AG09309 (cell line): ENCODE measurements around the gene SLC15A5.
A peak's percentile ranks its signal among the peaks of the same experiment; 100 is the strongest.

Source experiments
- DNase-seq: peaks from one replicate; pipeline ENCODE4 v3.0.0-alpha.2; 2010; ENCODE audit warnings: low read depth
- H3K4me3 ChIP-seq: 2 replicates; pipeline ENCODE4 v1.5.1; 2011; ENCODE audit warnings: mild to moderate bottlenecking, low read depth, low read length, moderate library complexity; ENCODE audit not compliant: control insufficient read depth
- TF ChIP-seq, protein P1 (sequence below): IDR thresholded peaks from 2 replicates; pipeline ENCODE4 v1.5.1; 2011; ENCODE audit warnings: mild to moderate bottlenecking, low read depth, low read length, inconsistent platforms; ENCODE audit not compliant: insufficient read depth, control insufficient read depth; ENCODE audit errors: missing control alignments

SLC15A5 gene

GRCh38 chr12:16211731-16212130 is 65.8 kb downstream of the SLC15A5 start:
- TF ChIP-seq, protein P1, sequence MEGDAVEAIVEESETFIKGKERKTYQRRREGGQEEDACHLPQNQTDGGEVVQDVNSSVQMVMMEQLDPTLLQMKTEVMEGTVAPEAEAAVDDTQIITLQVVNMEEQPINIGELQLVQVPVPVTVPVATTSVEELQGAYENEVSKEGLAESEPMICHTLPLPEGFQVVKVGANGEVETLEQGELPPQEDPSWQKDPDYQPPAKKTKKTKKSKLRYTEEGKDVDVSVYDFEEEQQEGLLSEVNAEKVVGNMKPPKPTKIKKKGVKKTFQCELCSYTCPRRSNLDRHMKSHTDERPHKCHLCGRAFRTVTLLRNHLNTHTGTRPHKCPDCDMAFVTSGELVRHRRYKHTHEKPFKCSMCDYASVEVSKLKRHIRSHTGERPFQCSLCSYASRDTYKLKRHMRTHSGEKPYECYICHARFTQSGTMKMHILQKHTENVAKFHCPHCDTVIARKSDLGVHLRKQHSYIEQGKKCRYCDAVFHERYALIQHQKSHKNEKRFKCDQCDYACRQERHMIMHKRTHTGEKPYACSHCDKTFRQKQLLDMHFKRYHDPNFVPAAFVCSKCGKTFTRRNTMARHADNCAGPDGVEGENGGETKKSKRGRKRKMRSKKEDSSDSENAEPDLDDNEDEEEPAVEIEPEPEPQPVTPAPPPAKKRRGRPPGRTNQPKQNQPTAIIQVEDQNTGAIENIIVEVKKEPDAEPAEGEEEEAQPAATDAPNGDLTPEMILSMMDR: no peak
- no peak for DNase-seq
- no peak overlapping the region for H3K4me3 ChIP-seq

DNA sequence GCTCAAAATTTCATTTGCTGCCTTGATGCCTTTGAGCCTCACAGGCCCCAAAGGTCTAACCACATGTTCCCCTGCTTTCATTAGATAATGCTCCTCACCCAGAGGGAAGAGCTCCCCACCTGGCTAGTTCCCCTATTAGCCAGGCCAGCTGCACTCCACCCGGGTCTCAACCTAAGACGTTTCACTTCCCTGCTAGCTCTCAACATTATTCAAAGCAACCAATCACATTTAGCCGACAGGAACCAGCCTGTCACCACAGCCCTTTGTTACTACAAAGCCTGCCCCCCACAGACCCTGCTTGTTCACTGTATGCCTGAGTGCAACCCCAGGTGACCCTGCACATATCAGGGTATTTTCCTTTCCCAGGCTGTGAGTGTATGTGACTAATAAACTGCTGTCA is 78.6 kb downstream of the SLC15A5 start:
- TF ChIP-seq, protein P1: no peak
- no peak for DNase-seq
- H3K4me3 ChIP-seq: no peak overlapping the region

GRCh38 chr12:16197600-16197999 is 79.9 kb downstream of the SLC15A5 start:
- DNase-seq: no peak
- no peak overlapping the region for H3K4me3 ChIP-seq
- TF ChIP-seq, protein P1: no peak

GRCh38 chr12:16189849-16190248 is 87.6 kb downstream of the SLC15A5 start:
- H3K4me3 ChIP-seq: no peak overlapping the region
- no peak for DNase-seq
- TF ChIP-seq, protein P1: peak; percentile 16

DNA sequence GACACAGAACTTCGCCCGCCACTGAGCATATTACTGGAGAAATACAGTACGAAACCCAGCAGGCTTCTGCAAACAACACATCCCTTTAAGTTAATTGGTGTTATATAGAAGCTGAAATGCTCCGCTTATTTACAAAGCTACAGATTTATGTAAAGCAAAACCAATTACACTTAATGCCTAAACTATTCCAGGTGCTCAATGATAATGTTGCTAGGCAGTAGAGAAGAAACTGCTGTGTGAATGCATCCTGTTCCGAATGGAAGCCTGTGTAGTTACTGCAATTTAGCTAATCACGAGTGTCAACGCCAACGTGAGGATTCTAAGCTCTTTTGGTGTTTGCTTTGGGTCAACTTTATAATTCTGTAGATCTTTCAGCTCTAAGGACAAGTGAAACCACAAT is 89.8 kb downstream of the SLC15A5 start:
- H3K4me3 ChIP-seq: no peak overlapping the region
- DNase-seq: no peak
- TF ChIP-seq, protein P1: no peak

- TF ChIP-seq, protein P1: no peak
- H3K4me3 ChIP-seq: no peak overlapping the region
- DNase-seq: no peak
Observed at GRCh38 chr12:16184681-16185080, 92.8 kb downstream of the SLC15A5 start.

DNA sequence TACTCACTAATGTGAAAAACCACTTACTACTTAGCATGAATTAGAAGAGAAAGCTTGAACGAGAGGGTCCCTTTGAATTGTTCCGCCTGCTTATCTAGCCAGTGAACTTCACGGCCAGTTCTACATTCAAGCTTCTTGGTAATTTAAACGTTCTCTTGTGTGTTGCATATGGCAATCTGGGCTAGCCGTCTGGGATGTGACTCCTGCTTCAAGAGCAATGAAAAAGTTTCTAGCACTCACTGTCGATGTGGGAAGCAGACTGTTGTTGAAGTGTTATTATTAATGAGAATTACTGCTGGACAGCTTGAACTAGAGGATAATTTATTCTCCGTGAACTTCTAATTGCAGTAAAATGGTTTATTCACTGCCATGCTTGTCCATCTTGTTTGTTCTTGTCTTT is 93.9 kb downstream of the SLC15A5 start:
- no peak for DNase-seq
- H3K4me3 ChIP-seq: no peak overlapping the region
- TF ChIP-seq, protein P1: no peak
